Thoracic aorta (tissue), 2 donors: ENCODE data around the gene CAMKMT. TPM values are rescaled to one million over a fixed set of nuclear protein-coding genes. Genes with fewer than 3 reads are reported as not detected.
"Not testable (repeated sequence)": the region's sequence is repeated elsewhere in the genome, so short reads cannot be mapped to it uniquely, and the experiment has no call there.

Source experiments
- ATAC-seq: fragments of 150-250 bp; one replicate; pipeline ENCODE4 v1.8.0; 2017; ENCODE audit warnings: low read depth; ENCODE audit not compliant: insufficient number of reproducible peaks, low FRiP score
- DNase-seq: peaks from one replicate; pipeline ENCODE4 v3.0.0-alpha.2; 2020; ENCODE audit warnings: low spot score
- H3K27ac ChIP-seq, 2 donors: fragments of 200-600 bp; sonication (generic); 1 replicate in 1 of 2; 2 replicates in 1 of 2; pipeline ENCODE4 v1.5.1; 2016; ENCODE audit warnings: mild to moderate bottlenecking in 2 of 2, moderate library complexity in 2 of 2
- H3K27me3 ChIP-seq: fragments of 200-600 bp; sonication (generic); replicated peaks from 2 replicates; pipeline ENCODE4 v1.6.0; 2016; ENCODE audit warnings: mild to moderate bottlenecking; ENCODE audit not compliant: insufficient read depth
- H3K36me3 ChIP-seq: fragments of 200-600 bp; sonication (generic); one replicate; pipeline ENCODE4 v1.5.1; 2016
- H3K4me1 ChIP-seq, 2 donors: fragments of 200-600 bp; sonication (generic); 1 replicate in 1 of 2; 2 replicates in 1 of 2; pipeline versions ENCODE4 v1.5.1 to v1.6.0; 2016; ENCODE audit warnings: low read depth in 2 of 2, mild to moderate bottlenecking in 1 of 2; ENCODE audit not compliant: control insufficient read depth in 1 of 2
- H3K4me3 ChIP-seq: fragments of 200-600 bp; sonication (generic); 2 replicates; pipeline ENCODE4 v1.5.1; 2016; ENCODE audit warnings: mild to moderate bottlenecking
- H3K9me3 ChIP-seq: fragments of 200-600 bp; sonication (generic); 2 replicates; pipeline ENCODE4 v1.5.1; 2016
- CTCF ChIP-seq: fragments of 200-600 bp; sonication (generic); IDR thresholded peaks from one replicate; pipeline ENCODE4 v1.5.1; 2019; ENCODE audit warnings: antibody characterized with exemption
- total RNA-seq, 2 donors: library from RNA; depleted of rRNA; stranded (reverse); fragments of >200 nt; gene quantifications; one replicate each; pipeline versions ENCODE4 v1.1.0 to v1.2.3, GENCODE V29; 2016

CAMKMT gene
- total RNA-seq, 2 donors from 2014 or later, result 4.7 to 11.6 TPM

- no peaks in the 10 kb centered on the region for H3K27me3 ChIP-seq
- DNase-seq (no peak), ATAC-seq (no peak)
- H3K27ac ChIP-seq, result no peak overlapping the region
- H3K4me1 ChIP-seq, result no peaks in the 10 kb centered on the region
- H3K36me3 ChIP-seq, result no peaks in the 10 kb centered on the region
- no peaks in the 10 kb centered on the region for H3K9me3 ChIP-seq
- no peak for TF ChIP-seq CTCF
- H3K4me3 ChIP-seq, result no peak overlapping the region
Measured at GRCh38 chr2:44494006-44494405, 132.3 kb downstream of the CAMKMT start.

- H3K4me3 ChIP-seq, result no peak overlapping the region
- DNase-seq, result no peak
- no peaks in the 10 kb centered on the region for H3K27me3 ChIP-seq
- H3K9me3 ChIP-seq, result no peaks in the 10 kb centered on the region
- ATAC-seq, result no peak
- H3K27ac ChIP-seq, result no peak overlapping the region
- H3K4me1 ChIP-seq, result no peaks in the 10 kb centered on the region
- H3K36me3 ChIP-seq, result no peaks in the 10 kb centered on the region
- no peak for TF ChIP-seq CTCF
Measured at GRCh38 chr2:44495035-44495434, 133.3 kb downstream of the CAMKMT start.

GRCh38 chr2:44495544-44495943, 133.8 kb downstream of the CAMKMT start:
- no peak for ATAC-seq
- no peak for TF ChIP-seq CTCF

GRCh38 chr2:44496130-44496529, 134.4 kb downstream of the CAMKMT start:
- Histone ChIP-seq H3K27ac (no peak overlapping the region), H3K9me3 (no peaks in the 10 kb centered on the region), H3K36me3 (no peaks in the 10 kb centered on the region), H3K4me1 (no peaks in the 10 kb centered on the region), H3K4me3 (no peak overlapping the region), H3K27me3 (no peaks in the 10 kb centered on the region)
- no peak for TF ChIP-seq CTCF
- no peak for ATAC-seq
- no peak for DNase-seq

More at GRCh38 chr2:44495544-44495943, 133.8 kb downstream of the CAMKMT start:
- Histone ChIP-seq H3K4me1 (no peaks in the 10 kb centered on the region), H3K36me3 (no peaks in the 10 kb centered on the region), H3K9me3 (no peaks in the 10 kb centered on the region), H3K27ac (no peak overlapping the region), H3K4me3 (no peak overlapping the region), H3K27me3 (no peaks in the 10 kb centered on the region)
- no peak for DNase-seq

- no peak overlapping the region for H3K27ac ChIP-seq
- no peaks in the 10 kb centered on the region for H3K9me3 ChIP-seq
- no peaks in the 10 kb centered on the region for H3K4me1 ChIP-seq
- H3K36me3 ChIP-seq, result no peaks in the 10 kb centered on the region
- no peaks in the 10 kb centered on the region for H3K27me3 ChIP-seq
- ATAC-seq, result no peak
- DNase-seq, result no peak
- no peak for TF ChIP-seq CTCF
- no peak overlapping the region for H3K4me3 ChIP-seq
Measured at GRCh38 chr2:44498551-44498950, 136.8 kb downstream of the CAMKMT start.

- not testable (repeated sequence) for H3K9me3 ChIP-seq, H3K4me1 ChIP-seq, H3K4me3 ChIP-seq, H3K27ac ChIP-seq, ATAC-seq, H3K27me3 ChIP-seq, H3K36me3 ChIP-seq, DNase-seq
Measured at GRCh38 chr2:44505664-44506063, 143.9 kb downstream of the CAMKMT start.
